Left kidney (tissue), 2 donors: Measurements from ENCODE around the gene PIGS. TPM values are rescaled to one million over a fixed set of nuclear protein-coding genes. Genes with fewer than 3 reads are reported as not detected.
"Not testable (repeated sequence)": the region's sequence is repeated elsewhere in the genome, so short reads cannot be mapped to it uniquely, and the experiment has no call there.

Experiments used
- DNase-seq: peaks from one replicate; pipeline ENCODE4 v3.0.0-alpha.2; 2013
- polyA plus RNA-seq: library from polyadenylated mRNA; unstranded; fragments of 120-200 nt; gene quantifications from one replicate; pipeline ENCODE4 v1.2.1, GENCODE V29; 2013; ENCODE audit not compliant: insufficient read length

The PIGS gene
- polyA plus RNA-seq, 1 donor: 101 TPM

- no peak for DNase-seq
These were observed 11.2 kb upstream of the PIGS start for GRCh38 chr17:28582513-28582912.

GRCh38 chr17:28580959-28581358, 9.6 kb upstream of the PIGS start:
- DNase-seq: no peak

- DNase-seq: no peak
These were observed 8.2 kb upstream of the PIGS start for GRCh38 chr17:28579526-28579925.

GRCh38 chr17:28578246-28579195, 7.2 kb upstream of the PIGS start:
- DNase-seq: no peak

- no peak for DNase-seq
These were observed 6.1 kb upstream of the PIGS start for GRCh38 chr17:28577466-28577824.

- DNase-seq: peak; percentile 85
These were observed 5.6 kb upstream of the PIGS start, which contains the start of gene ALDOC for GRCh38 chr17:28576758-28577465. TSS of gene ALDOC (minus strand) at chr17:28576895. CDS start at chr17:28575532, 1,363 bp downstream.

- not testable (repeated sequence) for DNase-seq
These were observed 4.7 kb upstream of the PIGS start for GRCh38 chr17:28576016-28576415.

GRCh38 chr17:28575126-28575795, 3.9 kb upstream of the PIGS start:
- DNase-seq: no peak

- DNase-seq: no peak
These were observed 3.2 kb upstream of the PIGS start for GRCh38 chr17:28574526-28574925.

GRCh38 chr17:28573966-28574480, 2.7 kb upstream of the PIGS start:
- DNase-seq: no peak

- DNase-seq: no peak
These were observed 2.2 kb upstream of the PIGS start for GRCh38 chr17:28573521-28573920.

- no peak for DNase-seq
These were observed 1.7 kb upstream of the PIGS start for GRCh38 chr17:28573040-28573380.

- no peak for DNase-seq
These were observed 1.1 kb upstream of the PIGS start for GRCh38 chr17:28572259-28573039.

- DNase-seq: peak; percentile 22
These were observed 486 bp downstream of the PIGS start for GRCh38 chr17:28570716-28571360.

- DNase-seq: no peak
These were observed 1.9 kb downstream of the PIGS start for GRCh38 chr17:28569446-28569845.

- no peak for DNase-seq
These were observed 3.7 kb downstream of the PIGS start for GRCh38 chr17:28567604-28568003.

- DNase-seq: peak; percentile 14
These were observed 7.8 kb downstream of the PIGS start for GRCh38 chr17:28563475-28563874.

- no peak for DNase-seq
These were observed 16.3 kb downstream of the PIGS start for GRCh38 chr17:28555022-28555421.

- DNase-seq: no peak
These were observed 16.8 kb downstream of the PIGS start for GRCh38 chr17:28554565-28554964.

- DNase-seq: no peak
These were observed 18.3 kb downstream of the PIGS start for GRCh38 chr17:28553000-28553505.
